HG03439 (cell line): ENCODE data around the gene TTC27.
"Not testable (repeated sequence)": the region's sequence is repeated elsewhere in the genome, so short reads cannot be mapped to it uniquely, and the experiment has no call there.

Source experiments
- ATAC-seq: cut with Tn5 transposase; IDR thresholded peaks from one replicate; pipeline ENCODE4 v1.9.1; 2021; ENCODE audit warnings: mild to moderate bottlenecking, moderate library complexity; ENCODE audit not compliant: unreplicated experiment

The TTC27 gene

GRCh38 chr2:32718752-32719151 lies 90.9 kb downstream of the TTC27 start:
- no peak for ATAC-seq

- ATAC-seq = no peak
These were observed 91.6 kb downstream of the TTC27 start for GRCh38 chr2:32719430-32719829.

DNA sequence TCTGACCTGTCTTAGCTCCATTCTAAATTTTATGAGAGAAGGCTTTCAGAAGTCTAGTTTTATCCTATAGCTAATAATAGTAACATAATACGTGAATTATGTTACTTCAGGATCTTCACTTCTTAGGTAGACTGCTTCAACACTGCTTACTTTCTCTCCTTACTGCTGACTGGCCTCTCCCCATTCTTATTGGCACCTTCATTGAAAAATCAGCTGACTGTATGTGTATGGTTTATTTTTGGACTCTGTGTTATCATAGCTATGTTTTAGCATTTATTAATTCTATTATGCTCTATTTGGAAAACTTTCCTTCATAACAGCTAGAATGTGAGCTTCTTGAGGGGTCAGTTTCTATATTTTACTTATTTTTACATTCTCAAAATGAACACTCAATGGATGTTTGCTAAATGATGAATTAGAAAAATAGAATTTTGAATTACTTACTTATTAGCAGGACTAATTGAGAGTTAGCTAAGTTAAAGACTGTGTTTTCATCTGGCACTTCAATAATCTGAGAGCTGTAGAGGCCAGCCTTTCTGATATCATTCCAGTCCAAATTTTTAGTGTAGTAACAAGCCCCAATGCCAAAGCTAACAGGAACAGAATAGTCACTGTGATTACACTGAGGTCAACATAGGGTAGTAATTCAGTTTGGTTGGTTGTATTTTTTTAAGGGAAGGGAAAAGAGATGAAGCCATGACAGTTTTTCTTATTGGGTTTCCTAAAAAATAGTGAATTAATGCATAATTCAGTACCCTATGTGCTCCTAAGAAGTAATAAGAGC lies 92.3 kb downstream of the TTC27 start:
- no peak for ATAC-seq

DNA sequence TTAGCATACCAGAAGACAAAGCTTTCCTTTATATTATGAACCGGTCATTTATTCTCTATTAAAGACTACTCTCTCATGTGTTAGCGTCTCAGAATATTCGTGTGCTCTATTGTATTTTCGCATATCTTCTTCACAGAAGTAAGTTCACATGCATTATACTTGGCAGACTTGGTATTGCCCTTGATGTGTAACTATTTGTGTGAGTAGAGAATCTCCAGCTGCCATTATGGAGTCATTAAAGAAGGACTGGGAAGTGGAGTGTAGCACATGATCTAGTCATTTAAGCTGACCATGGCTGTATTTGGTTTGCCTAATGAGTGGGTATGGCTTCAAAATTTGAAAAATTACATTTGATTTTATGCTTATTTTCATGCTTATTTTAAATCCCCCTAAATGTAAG lies 92.9 kb downstream of the TTC27 start:
- no peak for ATAC-seq

DNA sequence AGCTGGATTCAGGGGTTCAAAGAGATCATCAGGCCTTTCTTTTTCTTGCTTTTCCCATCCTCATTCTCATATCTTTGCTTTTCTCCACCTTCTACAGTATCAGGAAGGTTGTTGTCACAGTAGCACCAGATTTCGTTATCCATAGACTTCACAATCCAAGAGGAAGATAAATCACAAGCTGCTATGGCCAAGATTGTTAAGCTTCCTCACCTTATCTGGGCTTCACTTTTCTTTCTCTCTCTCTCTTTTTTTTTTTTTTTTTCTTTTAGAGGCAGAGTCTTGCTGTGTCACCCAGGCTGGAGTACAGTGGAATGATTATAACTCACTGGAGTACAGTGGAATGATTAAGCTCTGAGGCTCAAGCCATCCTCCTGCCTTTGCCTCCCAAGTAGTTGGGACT lies 93.5 kb downstream of the TTC27 start:
- no peak for ATAC-seq

- ATAC-seq = no peak
These were observed 95.7 kb downstream of the TTC27 start for GRCh38 chr2:32723467-32724079.

DNA sequence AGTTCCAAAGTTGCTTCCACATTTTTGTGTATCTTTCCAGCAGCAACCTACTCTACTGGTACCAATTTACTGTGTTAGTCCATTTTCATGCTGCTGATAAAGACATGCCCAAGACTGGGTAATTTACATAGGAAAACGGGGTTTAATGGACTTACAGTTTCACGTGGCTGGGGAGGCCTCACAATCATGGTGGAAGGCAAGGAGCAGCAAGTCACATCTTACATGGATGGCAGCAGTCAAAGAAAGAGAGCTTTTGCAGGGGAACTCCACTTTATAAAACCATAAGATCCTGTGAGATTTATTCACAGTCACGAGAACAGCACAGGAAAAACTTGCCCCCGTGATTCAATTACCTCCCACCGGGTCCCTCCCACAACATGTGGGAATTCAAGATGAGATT lies 98.8 kb downstream of the TTC27 start:
- not testable (repeated sequence) for ATAC-seq

- ATAC-seq = no peak
These were observed 99.3 kb downstream of the TTC27 start for GRCh38 chr2:32727157-32727556.

- not testable (repeated sequence) for ATAC-seq
These were observed 103.1 kb downstream of the TTC27 start for GRCh38 chr2:32730958-32731357.

- ATAC-seq = no peak
These were observed 104.3 kb downstream of the TTC27 start for GRCh38 chr2:32732120-32732519.

DNA sequence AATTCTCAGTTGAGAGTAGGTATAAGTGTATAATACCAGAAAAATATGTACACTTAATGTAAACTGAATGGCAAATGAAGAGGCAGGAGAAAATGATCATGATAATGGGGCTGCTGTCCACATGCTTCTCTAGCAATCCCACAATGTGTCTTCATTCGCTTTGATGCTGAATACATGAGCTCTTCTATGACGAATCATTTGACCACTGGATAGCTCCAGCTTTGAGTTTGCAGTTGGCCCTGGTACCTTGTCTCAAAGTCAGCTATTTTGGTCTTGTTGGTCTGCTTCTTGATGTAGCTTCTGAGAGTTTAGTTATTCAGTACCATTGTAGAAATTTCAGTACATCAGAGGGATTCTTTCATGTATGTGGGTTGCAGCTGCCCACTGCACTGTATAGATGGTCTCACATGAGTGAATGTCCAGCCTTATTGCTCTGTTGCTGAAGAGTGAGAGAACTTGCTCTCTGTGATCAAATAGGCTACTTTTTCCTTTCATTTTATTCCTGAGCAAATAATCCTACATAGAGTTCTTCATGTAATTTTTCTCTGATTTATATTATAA lies 105.1 kb downstream of the TTC27 start:
- no peak for ATAC-seq

GRCh38 chr2:32735348-32735747 lies 107.5 kb downstream of the TTC27 start:
- no peak for ATAC-seq

GRCh38 chr2:32738939-32739338 lies 111.1 kb downstream of the TTC27 start:
- no peak for ATAC-seq

GRCh38 chr2:32739664-32740063 lies 111.8 kb downstream of the TTC27 start:
- ATAC-seq = no peak

GRCh38 chr2:32741575-32741974 lies 113.7 kb downstream of the TTC27 start:
- ATAC-seq = no peak

- ATAC-seq = no peak
These were observed 114.5 kb downstream of the TTC27 start for GRCh38 chr2:32742376-32742775.

- ATAC-seq = no peak
These were observed 115.8 kb downstream of the TTC27 start for GRCh38 chr2:32743480-32744236.

DNA sequence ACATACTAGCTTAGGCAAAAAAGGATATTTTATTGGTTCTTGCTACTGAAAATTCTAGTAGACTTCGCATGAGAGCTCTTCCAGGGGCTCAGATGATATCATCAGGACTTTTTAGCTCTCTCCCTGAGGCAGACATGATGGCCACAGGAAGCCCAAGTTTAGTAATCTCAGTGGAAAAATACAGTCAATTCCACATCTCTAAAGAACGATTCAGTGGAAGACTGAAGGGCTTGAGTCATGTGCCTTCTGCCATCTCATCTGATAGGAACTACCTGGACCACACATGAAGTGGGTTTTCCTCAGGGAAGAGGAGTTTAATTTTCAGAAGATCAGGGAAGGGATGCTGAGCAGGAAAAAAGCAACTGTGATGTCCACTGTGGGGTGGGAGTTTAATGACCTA lies 117.3 kb downstream of the TTC27 start:
- no peak for ATAC-seq

- ATAC-seq = no peak
These were observed 117.8 kb downstream of the TTC27 start for GRCh38 chr2:32745675-32746074.

DNA sequence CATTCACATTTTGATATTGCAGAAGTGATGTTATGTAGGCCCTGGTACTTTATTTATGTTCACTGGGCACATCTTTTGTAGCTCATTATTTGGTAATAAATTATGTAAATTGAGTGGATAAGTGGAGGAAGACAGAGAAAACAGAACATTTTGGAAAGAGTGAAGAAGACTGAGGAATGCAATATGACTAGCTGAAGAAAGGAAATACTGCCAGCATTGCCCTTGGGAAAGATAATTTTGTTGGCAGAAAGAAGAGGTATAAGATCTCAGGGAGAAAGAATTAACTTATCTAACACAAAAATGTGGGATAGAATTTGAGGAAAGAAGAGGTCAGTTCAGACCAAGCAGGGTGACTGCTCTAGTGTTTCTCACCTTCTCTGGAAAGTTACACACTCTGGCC lies 118.8 kb downstream of the TTC27 start:
- ATAC-seq = no peak

DNA sequence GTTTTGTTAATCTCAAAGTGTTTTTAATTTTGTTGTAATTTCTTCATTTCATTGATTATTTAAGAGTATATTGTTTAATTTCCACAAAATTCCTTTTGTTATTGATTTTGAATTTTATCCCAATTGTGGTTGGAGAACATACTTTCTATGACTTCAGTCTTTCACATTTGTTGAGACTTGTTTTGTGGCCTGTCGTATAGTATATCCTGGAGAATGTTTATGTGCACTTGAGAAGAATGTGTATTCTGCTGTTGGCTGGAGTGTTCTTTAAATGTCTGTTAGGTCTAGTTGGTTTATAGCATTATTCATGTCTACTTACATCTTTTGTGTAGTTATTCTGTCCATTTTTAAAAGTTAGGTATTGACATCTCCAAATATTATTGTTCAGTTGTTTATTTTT lies 120.3 kb downstream of the TTC27 start:
- ATAC-seq = no peak

GRCh38 chr2:32750880-32751279 lies 123.0 kb downstream of the TTC27 start:
- ATAC-seq = no peak
